Activated CD8-positive, alpha-beta memory T cell treated with anti-CD3 and anti-CD28 coated beads, Interleukin-2, amount 10 ng/mL, durations not matched to agents 7 days and 5 days (primary cell): ENCODE measurements around the gene PTGIS. TPM values are rescaled to one million over a fixed set of nuclear protein-coding genes. Genes with fewer than 3 reads are reported as not detected.
A peak's percentile ranks its signal among the peaks of the same experiment; 100 is the strongest.
"Not testable (repeated sequence)": the region's sequence is repeated elsewhere in the genome, so short reads cannot be mapped to it uniquely, and the experiment has no call there.

Experiments used
- ATAC-seq: fragments of 150-1000 bp; cut with Tn5 transposase; one replicate; pipeline ENCODE4 v1.10.0; 2021; ENCODE audit warnings: moderate library complexity
- CTCF ChIA-PET: fragments of 350-600 bp; sonication (Branson Sonifier 250); formaldehyde crosslinking; loops from one replicate; lab custom pipeline; 2021; ENCODE audit warnings: antibody characterized with exemption; lab: Charles Lee
- DNase-seq: peaks from one replicate; pipeline ENCODE4 v3.0.0-alpha.2; 2020
- H3K27ac Mint-ChIP-seq: one replicate; pipeline ENCODE4 v1.8.0; 2021; ENCODE audit warnings: mild to moderate bottlenecking, mixed read lengths
- H3K27me3 Mint-ChIP-seq: one replicate; pipeline ENCODE4 v1.8.0; 2021; ENCODE audit warnings: mixed read lengths
- H3K36me3 Mint-ChIP-seq: one replicate; pipeline ENCODE4 v1.8.0; 2021; ENCODE audit warnings: mild to moderate bottlenecking, mixed read lengths
- H3K4me1 Mint-ChIP-seq: one replicate; pipeline ENCODE4 v1.8.0; 2021; ENCODE audit warnings: mixed read lengths
- H3K4me3 Mint-ChIP-seq: one replicate; pipeline ENCODE4 v1.8.0; 2021; ENCODE audit warnings: mild to moderate bottlenecking, moderate library complexity, mixed read lengths
- H3K9me3 Mint-ChIP-seq: one replicate; pipeline ENCODE4 v1.8.0; 2022; ENCODE audit warnings: low read depth, mixed read lengths
- total RNA-seq, 2 experiments: library from RNA; stranded (reverse); gene quantifications; one replicate each; pipeline ENCODE4 v1.2.3, GENCODE V29; 2021

The PTGIS gene
- 10 to 100 TPM in 1 of 2 experiments, 1 to 10 TPM in 1; 3.8 to 15.1 TPM for total RNA-seq

DNA sequence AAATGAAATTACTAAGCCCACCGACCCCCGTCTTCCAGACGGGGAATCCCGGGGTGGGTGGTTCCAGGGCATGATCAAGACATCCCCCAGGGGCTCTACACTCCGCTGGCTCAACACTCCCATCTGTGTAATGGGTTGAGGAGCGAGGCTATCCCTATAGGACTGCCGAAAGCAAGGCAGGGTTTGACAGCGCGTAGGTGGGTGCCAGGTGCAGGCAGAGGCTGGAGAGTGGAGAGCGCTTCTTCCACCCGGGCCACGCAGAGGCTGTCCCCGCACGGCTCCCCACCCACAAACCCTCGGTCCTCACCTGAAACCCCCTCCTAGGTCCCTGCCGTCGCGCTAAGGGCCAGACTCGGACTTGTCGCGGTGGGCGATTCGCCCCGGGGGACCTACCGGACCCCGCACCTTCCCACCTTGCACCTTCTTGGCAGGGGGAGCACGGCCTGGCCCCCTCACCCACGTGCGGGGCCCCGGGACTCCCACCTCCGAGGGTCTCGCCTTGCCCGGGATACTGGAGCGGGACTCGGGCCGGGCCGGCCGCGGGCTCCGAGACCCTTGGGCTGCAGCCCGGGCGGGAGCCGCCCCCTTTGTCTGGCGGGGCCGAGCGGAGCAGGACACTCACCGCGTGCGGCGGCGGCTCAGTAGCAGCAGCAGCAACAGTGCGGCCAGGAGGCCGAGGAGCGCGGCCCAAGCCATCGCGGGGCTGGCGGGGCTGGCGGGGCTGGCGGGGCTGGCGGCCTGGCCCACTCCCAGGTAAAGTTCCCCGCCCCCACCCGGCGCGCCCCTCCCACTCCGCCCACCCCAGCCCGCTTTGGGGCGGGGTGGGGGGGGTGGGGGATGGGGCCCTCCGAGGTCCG lies at the start of gene PTGIS:
Gene PTGIS, minus strand, starts transcription at position 717 of the 857 bp plus-strand sequence. Its CDS starts 21 bp downstream, at position 696.
- H3K4me3 Mint-ChIP-seq: peak within 1 kb of the TSS; percentile 44
- CTCF ChIA-PET: interaction anchor here (4.8 to 4.9 kb wide), 2 partner anchors 26 to 27 kb away, joined by 29 to 31 read pairs; no protein-coding TSS in a partner anchor
- no peak within 1 kb of the TSS for H3K27ac Mint-ChIP-seq
- peaks cover 41% of the 10 kb centered on the region for H3K27me3 Mint-ChIP-seq
- DNase-seq (no peak), ATAC-seq (peak; percentile 76)
- peaks cover 8% of the 10 kb centered on the region for H3K36me3 Mint-ChIP-seq
- peaks cover 28% of the 10 kb centered on the region for H3K4me1 Mint-ChIP-seq
- no peaks in the 10 kb centered on the region for H3K9me3 Mint-ChIP-seq

GRCh38 chr20:49617394-49617793 lies 49.5 kb upstream of the PTGIS start:
- DNase-seq, CTCF ChIA-PET, H3K36me3 Mint-ChIP-seq, H3K4me1 Mint-ChIP-seq, H3K4me3 Mint-ChIP-seq, H3K27ac Mint-ChIP-seq, ATAC-seq, H3K9me3 Mint-ChIP-seq, H3K27me3 Mint-ChIP-seq: not testable (repeated sequence)

DNA sequence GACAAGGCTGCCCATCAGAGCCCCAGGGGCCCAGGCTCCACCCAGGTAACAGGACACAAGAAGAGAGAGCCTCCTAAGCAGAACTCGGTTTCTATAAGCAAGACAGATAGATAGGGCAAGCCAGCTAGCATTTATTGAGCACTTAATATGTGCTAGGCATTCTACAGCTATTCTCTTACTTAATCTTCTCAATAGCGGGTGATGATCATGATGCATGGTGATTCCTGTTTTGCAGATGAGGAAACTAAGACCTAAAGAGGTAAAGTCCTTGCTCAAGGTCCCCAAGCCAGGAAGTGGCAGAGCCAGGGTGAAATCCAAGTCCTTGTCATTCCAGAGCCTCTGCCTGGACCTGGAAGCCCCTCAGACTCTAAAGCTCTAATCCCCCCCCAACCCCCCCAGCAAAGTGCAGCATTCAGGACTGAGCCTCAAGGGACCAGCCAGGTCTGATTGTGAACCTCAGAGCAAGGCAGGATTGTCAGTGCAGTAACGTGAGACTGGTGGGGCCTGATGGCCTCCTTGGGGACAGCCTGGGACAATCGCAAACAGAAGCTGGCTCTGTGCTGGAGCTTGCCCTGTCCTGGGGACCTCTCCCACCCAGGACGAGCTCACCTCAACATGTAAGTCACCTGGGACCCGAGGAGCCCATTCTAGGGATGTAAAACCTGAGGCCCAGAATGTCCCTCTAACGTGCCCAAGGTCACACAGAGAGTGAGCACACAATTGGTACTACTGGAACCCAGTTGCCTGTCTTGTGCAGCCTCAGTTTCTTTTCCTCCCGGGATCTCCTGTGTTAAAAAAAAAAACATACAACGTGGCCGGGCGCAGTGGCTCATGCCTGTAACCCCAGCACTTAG lies 48.4 kb upstream of the PTGIS start:
- Mint-ChIP-seq H3K27ac (no peak overlapping the region), H3K36me3 (no peaks in the 10 kb centered on the region), H3K4me1 (peaks cover 4% of the 10 kb centered on the region), H3K9me3 (no peaks in the 10 kb centered on the region), H3K27me3 (no peaks in the 10 kb centered on the region), H3K4me3 (no peak overlapping the region)
- DNase-seq (no peak), ATAC-seq (no peak)
- CTCF ChIA-PET: interaction anchor here (0.9 to 1.0 kb wide), 2 partner anchors 74 to 230 kb away, joined by 3 to 7 read pairs; no protein-coding TSS in a partner anchor

DNA sequence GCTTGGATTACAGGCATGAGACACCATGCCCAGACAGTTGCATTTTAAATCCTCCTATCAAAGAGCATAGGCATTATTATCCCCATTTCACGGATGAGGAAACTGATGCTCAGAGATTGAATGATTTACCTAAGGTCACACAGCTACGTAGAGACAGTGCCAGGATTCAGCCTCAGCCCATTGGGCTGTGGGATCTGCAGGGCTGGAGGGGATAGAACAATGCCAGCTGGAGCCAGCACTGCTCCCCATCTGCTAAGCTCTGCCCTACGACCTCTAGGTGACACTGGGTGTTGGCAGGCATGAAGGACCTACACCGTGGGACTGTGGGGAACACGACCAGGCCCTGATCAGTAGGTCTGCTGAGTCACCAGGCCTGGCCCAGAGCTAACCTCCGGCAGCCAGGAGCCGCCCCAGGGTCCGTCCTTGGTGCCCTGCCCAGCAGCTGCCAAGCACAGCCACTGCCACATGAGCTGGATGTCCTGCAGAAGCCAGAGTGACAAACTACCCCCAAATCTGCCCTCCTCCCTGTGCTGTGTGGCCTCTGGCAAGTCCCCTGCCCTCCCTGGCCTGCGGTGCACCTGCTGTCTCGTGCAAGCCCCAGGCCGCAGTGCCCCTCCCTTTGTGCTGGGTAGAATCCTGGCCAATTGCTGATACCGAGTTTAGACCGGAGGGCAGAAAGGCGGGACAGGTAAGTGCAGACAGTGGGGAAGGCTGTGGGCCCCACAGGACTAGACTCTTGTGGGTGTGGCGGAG lies 47.6 kb upstream of the PTGIS start:
- no peaks in the 10 kb centered on the region for H3K27me3 Mint-ChIP-seq

GRCh38 chr20:49615051-49615400 lies 47.1 kb upstream of the PTGIS start:
- not testable (repeated sequence) for H3K4me1 Mint-ChIP-seq, H3K27me3 Mint-ChIP-seq, ATAC-seq, H3K4me3 Mint-ChIP-seq, H3K9me3 Mint-ChIP-seq, H3K36me3 Mint-ChIP-seq, DNase-seq, H3K27ac Mint-ChIP-seq
- CTCF ChIA-PET: interaction anchor here (0.7 to 1.0 kb wide), 4 partner anchors 35 to 231 kb away, joined by 3 to 7 read pairs (median 3); no protein-coding TSS in a partner anchor

More for the DNA sequence above, 47.6 kb upstream of the PTGIS start:
- H3K4me1 Mint-ChIP-seq: peaks cover 7% of the 10 kb centered on the region
- no peak overlapping the region for H3K4me3 Mint-ChIP-seq
- H3K27ac Mint-ChIP-seq: no peak overlapping the region
- H3K36me3 Mint-ChIP-seq: no peaks in the 10 kb centered on the region
- ATAC-seq (no peak), DNase-seq (no peak)
- no peaks in the 10 kb centered on the region for H3K9me3 Mint-ChIP-seq
- CTCF ChIA-PET: interaction anchor here (0.7 to 1.0 kb wide), 3 partner anchors 34 to 230 kb away, joined by 3 to 7 read pairs (median 3); no protein-coding TSS in a partner anchor

DNA sequence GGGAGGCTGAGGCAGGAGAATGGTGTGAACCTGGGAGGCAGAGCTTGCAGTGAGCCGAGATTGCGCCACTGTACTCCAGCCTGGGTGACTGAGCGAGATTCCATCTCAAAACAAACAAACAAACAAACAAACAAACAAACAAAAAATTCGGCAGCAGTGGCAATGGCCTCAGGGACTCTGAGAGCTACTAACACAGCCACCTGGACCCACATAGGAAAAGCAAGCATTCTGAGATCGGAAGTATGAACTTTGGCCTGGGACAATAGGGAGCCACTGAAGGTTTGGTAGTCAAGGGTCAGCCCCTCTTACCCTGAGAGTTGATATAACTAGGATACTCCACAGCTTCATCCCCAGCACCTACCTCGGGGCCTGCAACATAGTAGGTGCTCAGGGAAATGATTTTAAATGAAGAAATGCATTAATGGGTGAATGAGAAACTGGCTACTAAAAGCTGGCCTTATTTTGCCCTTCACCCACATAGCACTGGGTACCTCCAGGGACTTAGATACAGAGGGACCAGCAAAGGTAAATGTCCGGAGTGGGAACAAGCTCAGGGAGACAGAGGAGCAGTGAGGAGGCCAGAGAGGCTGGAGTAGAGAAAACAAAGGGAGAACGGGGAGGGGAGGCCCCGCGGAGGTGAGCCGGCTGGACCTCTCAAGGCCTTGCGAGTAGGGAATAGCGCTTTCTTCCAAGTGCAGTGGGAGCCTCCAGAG lies 46.6 kb upstream of the PTGIS start:
- Mint-ChIP-seq H3K4me1 (peaks cover 9% of the 10 kb centered on the region), H3K27ac (no peak overlapping the region), H3K27me3 (no peaks in the 10 kb centered on the region), H3K36me3 (no peaks in the 10 kb centered on the region), H3K4me3 (no peak overlapping the region), H3K9me3 (no peaks in the 10 kb centered on the region)
- DNase-seq: no peak
- CTCF ChIA-PET: interaction anchor here (0.9 kb wide), 1 partner anchor 231 kb away, joined by 3 read pairs; no protein-coding TSS in a partner anchor
- no peak for ATAC-seq

- peaks cover 2% of the 10 kb centered on the region for H3K36me3 Mint-ChIP-seq
- H3K9me3 Mint-ChIP-seq: no peaks in the 10 kb centered on the region
- DNase-seq (no peak), ATAC-seq (no peak)
- CTCF ChIA-PET: interaction anchor here (0.8 to 14.7 kb wide), 17 partner anchors 8 to 302 kb away, joined by 3 to 559 read pairs (median 4); no protein-coding TSS in a partner anchor
- peaks cover 25% of the 10 kb centered on the region for H3K4me1 Mint-ChIP-seq
- H3K27me3 Mint-ChIP-seq: no peaks in the 10 kb centered on the region
- H3K4me3 Mint-ChIP-seq: no peak overlapping the region
- no peak overlapping the region for H3K27ac Mint-ChIP-seq
Observed at GRCh38 chr20:49612127-49612738, 44.3 kb upstream of the PTGIS start.

- not testable (repeated sequence) for H3K27me3 Mint-ChIP-seq
Observed at GRCh38 chr20:49611539-49612126, 43.7 kb upstream of the PTGIS start.

GRCh38 chr20:49610691-49611538 lies 43.0 kb upstream of the PTGIS start:
- CTCF ChIA-PET: interaction anchor here (0.7 to 14.7 kb wide), 31 partner anchors 10 to 336 kb away, joined by 3 to 559 read pairs (median 6); partner anchors contain the start of genes B4GALT5 and SPATA2
- peak; percentile 87 for DNase-seq
- Mint-ChIP-seq H3K9me3 (no peaks in the 10 kb centered on the region), H3K27me3 (no peaks in the 10 kb centered on the region), H3K36me3 (peaks cover 2% of the 10 kb centered on the region), H3K4me3 (peak overlapping the region; percentile 55), H3K4me1 (peaks cover 26% of the 10 kb centered on the region), H3K27ac (peak overlapping the region; percentile 63)
- ATAC-seq: peak; percentile 73

More at GRCh38 chr20:49611539-49612126, 43.7 kb upstream of the PTGIS start:
- H3K4me3 Mint-ChIP-seq: peak overlapping the region; percentile 11
- H3K4me1 Mint-ChIP-seq: peaks cover 25% of the 10 kb centered on the region
- not testable (repeated sequence) for ATAC-seq, H3K9me3 Mint-ChIP-seq, H3K36me3 Mint-ChIP-seq, DNase-seq, H3K27ac Mint-ChIP-seq
- CTCF ChIA-PET: interaction anchor here (0.7 to 14.7 kb wide), 16 partner anchors 9 to 303 kb away, joined by 3 to 559 read pairs (median 4); no protein-coding TSS in a partner anchor

- H3K4me3 Mint-ChIP-seq: peak overlapping the region; percentile 29
- H3K36me3 Mint-ChIP-seq: peaks cover 6% of the 10 kb centered on the region
- ATAC-seq (peak; percentile 74), DNase-seq (peak; percentile 87)
- no peaks in the 10 kb centered on the region for H3K9me3 Mint-ChIP-seq
- H3K27ac Mint-ChIP-seq: peak overlapping the region; percentile 33
- peaks cover 41% of the 10 kb centered on the region for H3K4me1 Mint-ChIP-seq
- H3K27me3 Mint-ChIP-seq: no peaks in the 10 kb centered on the region
- CTCF ChIA-PET: interaction anchor here (0.6 to 14.7 kb wide), 40 partner anchors 12 to 323 kb away, joined by 3 to 559 read pairs (median 4); partner anchors contain the start of gene B4GALT5
Observed at GRCh38 chr20:49608752-49609670, 41.1 kb upstream of the PTGIS start.
